GM12865 (cell line): ENCODE results near the gene PHLDA3.

Experiments
- DNase-seq: peaks from one replicate; pipeline ENCODE4 v3.0.0; 2010; ENCODE audit warnings: low read depth
- H3K4me3 ChIP-seq: 2 replicates; pipeline ENCODE4 v1.5.1; 2011; ENCODE audit warnings: mild to moderate bottlenecking, low read depth, low read length, control low read depth
- CTCF ChIP-seq: IDR thresholded peaks from 2 replicates; pipeline ENCODE4 v1.5.1; 2011; ENCODE audit warnings: low read length, control low read depth, low read depth, inconsistent platforms; ENCODE audit not compliant: insufficient read depth; ENCODE audit errors: missing control alignments

Gene PHLDA3

DNA sequence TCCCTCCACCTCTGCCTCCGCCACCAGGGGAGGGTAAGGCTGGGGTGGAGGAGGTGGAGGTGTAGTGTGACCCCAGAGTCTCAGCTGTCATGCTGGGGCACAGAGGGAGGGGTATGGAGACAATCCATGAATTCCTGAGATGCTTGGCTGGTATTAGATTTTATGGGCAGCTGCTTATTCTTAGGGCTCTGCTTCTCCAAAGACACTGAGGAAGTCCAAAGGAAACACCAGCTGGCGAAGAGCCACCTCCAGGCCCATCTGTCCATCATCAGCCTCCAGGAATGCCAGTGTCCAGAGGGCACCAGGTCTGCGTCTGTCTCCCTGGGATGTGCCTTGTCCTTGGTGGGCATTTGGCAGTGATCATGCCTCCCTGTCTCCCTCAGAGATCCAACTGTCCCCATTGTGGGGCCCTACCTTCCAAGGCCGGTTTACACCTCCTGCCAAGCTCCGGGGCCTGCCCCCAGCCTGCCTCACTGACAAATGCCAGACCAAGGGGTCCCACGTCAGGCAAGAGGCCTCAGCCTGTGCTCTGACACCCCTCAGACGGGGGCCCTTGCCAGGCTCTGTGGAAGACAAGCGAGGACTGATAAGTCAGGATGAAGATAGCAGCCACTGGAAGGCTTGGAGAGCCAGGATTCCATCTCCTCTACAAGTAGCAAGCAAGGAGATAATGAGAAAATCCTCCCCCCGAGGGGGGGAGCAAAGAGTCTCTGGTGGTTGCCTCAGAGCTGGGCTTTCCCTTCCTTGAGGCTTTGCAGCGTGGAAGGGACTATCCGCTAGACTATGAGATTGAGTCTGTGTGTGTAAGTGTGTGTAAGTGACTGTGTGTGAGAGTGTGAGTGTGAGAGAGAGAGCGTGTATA, 49.0 kb downstream of the PHLDA3 start:
- DNase-seq, result peak; percentile 47
- H3K4me3 ChIP-seq, result no peak overlapping the region
- TF ChIP-seq CTCF, result no peak

DNA sequence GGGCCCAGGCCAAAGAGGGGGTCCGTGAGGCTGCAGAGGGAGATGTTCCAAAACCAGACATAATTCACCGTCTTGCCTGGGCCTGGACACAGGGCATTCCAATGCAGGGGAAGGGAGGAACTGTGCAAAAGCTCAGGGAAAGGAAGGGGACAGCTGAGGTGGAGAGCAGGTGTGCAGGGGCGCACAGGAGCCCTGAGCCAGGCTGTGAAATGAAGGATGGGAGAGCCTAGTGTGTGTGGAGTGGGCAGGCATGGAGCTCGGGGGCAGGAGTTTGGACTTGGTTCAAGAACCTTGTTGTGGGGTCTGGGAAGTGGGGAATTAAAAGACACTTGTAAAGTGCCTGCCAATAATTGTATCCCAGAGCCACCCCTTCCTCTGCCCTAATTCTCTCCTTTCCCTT, 49.7 kb downstream of the PHLDA3 start:
- DNase-seq, result no peak
- H3K4me3 ChIP-seq, result no peak overlapping the region
- TF ChIP-seq CTCF, result no peak

DNA sequence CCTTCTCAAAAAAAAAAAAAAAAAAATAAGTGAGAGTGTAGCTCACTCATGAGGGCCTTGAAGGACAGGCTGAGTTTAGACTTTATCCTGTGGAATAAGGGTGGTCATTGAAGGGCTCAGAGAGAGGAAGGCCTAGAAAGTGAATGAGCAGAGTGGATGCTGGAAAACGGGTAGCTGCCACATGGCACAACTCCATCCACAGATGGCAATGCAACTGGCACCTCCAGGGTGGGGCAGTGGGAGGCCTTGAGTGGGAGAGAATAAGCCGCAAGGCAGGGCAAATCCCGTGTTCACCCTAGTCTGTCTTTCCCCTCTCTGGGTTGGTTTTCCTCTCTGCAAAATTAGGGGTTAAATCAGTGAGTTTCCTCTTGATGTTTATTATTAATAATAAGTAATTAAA, 50.5 kb downstream of the PHLDA3 start:
- H3K4me3 ChIP-seq, result no peak overlapping the region
- no peak for TF ChIP-seq CTCF
- no peak for DNase-seq
